HG03354 (cell line): ENCODE results near the gene YARS1.

Source experiments
- ATAC-seq: cut with Tn5 transposase; IDR thresholded peaks from one replicate; pipeline ENCODE4 v1.9.1; 2021; ENCODE audit warnings: mild to moderate bottlenecking; ENCODE audit not compliant: unreplicated experiment, poor library complexity, severe bottlenecking

Gene YARS1

DNA sequence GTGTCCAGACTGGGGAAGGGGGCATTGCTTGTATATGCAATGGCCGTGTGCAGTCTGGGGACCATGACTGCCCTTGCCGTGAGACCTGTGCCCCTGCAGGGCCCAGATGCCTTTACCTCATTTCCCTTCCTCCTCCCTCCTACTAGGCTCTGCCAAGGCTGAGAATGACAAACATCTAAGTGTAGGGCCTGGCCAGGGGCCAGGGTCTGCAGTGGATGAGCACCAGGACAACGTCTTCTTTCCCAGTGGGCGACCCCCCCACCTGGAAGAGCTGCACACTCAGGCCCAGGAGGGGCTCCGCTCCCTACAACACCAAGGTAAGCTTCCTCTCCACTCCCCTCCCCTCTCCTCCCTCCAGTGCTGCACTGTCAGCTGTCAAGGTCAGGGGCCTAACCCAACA lies 49.5 kb downstream of the YARS1 start:
- no peak for ATAC-seq

DNA sequence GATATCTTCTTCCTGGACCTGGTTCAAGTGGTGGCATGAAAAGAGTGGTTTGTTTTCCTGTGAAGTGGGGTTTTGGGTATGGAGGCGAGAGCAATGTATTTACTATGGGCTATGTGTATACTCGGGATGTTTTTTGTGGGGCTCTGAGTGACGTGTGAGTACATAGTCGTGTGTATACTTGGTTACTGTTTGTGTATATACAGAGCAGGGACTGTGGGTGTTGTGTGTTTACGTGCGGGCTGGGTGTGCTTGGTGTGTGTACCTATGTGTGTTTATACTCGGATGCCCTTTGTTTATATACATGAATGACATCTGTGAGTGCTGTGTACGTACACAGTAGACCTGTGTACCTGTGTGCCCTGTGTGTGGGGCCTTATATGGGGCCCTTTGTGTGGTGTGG lies 50.0 kb downstream of the YARS1 start:
- ATAC-seq, result no peak

DNA sequence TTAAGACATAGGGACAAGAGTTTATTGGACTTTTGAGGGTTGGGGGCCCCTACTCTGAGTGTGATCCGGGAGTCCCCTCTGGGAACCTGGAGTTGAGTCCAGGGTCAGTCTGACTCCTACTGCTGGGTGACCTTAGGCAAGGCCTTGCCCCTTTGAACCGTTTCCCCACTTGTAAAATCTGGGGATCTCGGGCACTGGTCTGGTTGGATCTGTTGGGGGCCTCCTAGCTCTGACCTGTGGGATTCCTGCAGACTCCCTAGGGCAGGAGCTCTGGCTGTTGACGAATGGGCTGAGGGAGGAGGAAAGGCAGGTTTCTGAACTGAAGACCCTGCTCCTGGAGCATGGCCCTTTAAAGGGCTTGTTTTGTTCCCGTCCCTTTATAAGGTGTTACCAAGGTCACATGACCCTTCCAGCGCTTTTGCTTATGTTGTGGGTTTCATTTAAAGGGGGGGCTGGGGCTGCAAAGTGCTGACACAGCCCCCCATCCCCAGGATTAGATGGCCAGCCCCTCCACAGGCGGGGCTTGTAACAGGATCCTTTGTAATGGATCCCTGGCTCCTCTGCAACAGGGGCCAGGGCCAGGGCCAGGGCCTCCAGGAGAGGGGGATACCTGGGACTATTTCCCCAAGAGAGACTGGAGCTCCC lies 50.7 kb downstream of the YARS1 start:
- no peak for ATAC-seq

DNA sequence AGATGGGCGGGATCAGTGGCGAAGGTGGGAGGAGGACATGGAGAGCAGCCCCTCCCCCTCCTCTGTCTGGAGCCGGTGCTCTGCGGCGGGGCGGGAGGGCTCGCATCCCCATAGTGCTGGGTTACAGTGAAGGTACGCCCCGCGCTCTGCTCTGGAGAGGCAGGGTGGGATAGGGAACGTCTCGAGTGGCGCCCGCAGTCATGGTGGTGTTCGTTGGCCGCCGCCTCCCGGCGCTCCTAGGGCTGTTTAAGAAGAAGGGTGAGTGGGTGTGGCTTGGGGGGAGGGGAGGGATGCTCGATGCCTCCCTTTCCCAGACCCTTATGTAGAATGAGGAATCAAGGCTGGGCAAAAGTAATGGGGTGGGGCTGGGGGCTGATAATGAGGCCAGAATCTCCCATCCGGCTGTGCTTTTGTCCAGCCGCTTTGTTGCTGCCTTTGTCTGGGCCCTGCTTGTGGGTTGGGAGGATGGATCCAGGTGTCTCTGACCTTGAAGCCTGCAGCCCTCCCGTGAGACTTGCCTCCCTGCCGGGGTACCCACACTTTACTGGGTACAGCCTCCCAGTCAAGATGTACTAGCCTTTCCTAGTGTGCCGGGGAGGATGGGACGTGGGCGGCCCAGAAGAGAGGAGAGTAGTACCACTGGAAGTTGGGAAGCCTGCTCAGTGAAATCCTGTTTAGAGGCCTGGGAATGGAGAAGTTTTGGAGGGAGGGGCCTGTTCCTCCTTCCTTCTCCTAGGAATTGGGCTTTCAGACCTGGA lies 51.4 kb downstream of the YARS1 start:
- no peak for ATAC-seq

DNA sequence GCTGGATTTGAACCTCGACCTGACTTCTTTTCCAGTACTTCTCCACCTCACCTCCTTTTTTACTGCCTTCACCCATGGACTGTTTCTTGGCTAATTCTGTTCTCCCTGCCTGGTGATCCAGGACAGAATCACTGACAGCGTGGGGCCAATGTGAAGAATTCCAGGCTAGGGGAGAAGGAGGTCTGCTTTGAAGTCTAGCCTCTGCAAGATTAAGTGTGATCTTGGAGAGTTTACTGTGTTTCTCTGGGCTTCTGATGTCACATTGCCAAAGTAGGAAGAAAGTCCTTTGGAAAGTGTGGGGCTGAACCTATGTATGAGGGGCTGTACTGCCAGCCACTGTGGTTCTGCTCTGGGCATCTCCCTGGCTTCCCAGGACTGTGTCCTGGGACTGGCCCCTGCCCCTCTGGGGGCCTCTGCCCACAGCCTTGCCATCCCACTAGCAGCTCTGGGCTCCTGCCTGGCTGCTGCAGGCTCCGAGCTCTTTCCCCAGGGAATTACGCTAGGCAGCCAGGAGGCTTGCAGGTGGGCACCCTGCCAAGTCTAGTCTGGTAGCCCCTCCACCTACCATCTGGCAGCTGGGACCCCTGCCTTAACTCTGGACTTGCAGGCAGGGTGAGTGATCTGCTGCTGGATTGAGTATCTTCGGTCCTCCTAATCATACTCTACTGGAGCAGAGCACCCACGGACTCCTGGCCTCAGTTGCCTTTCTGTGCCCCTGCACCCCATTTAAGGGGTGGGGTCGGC lies 52.2 kb downstream of the YARS1 start:
- no peak for ATAC-seq

DNA sequence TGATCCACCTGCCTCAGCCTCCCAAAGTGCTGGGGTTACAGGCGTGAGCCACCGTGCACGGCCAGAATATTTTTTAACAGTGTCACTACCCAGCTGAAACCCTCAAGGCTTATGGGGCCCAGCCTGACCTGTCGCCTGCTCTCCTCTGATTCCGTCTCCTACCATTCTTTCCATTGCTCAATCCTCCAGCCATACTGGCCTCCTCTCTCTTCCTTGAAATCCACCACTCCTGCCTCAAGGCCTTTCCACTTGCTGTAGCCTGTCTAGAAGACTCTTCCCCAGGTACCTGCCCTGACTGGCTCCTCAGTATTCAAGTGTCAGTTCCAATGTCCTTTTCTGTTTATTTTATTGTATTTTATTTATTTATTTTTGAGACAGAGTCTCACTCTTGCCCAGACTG lies 53.9 kb downstream of the YARS1 start:
- ATAC-seq, result no peak

DNA sequence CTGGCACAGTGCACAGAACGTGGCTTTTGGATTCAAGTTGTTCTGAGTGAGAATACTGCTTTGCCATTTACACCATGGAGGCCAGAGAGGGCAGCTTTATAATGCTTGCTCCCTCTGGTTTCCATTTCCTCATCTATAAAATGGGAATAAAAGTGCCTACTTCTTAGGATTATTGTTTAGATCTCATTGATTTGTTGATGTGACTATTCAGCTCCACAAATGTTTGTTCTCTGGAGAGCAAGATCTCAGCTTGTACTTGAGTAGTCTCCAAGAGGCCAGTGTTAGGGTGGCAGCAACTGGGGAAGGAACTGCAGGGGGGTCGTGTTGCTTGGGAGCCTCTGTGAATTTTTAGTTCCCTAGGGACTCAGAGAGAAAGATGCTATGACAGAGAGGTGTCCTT lies 55.2 kb downstream of the YARS1 start:
- ATAC-seq, result no peak

DNA sequence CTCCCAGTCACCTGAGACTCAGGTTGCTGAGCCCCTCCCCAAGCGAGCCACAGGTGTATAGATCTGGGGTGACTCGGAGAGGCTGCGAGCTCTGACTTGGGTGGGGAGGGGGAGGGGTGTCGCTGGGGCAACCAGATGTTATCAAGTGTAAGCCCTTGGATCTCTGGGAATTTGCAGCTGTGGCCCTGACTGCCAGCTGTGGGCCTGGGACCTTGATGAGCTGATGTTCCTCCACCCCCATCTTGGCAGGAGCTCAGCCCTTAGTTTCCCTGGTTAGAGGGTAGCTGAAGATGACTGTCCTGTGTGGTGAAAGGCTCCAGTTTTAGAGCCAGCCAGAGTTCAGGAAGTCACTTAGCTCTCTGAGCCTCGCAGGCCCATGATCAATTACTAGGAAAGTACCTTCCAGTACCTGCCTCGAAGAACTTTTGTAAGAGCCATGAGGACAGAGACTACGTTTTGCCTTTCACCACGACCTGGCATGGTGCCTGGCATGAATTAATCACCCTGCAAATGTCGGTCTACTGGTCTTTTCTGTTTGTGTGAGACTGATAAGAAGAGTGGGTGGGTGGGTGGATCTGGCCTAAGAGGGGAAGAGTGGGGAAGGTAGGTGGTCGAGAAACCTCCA lies 55.8 kb downstream of the YARS1 start:
- ATAC-seq, result no peak

DNA sequence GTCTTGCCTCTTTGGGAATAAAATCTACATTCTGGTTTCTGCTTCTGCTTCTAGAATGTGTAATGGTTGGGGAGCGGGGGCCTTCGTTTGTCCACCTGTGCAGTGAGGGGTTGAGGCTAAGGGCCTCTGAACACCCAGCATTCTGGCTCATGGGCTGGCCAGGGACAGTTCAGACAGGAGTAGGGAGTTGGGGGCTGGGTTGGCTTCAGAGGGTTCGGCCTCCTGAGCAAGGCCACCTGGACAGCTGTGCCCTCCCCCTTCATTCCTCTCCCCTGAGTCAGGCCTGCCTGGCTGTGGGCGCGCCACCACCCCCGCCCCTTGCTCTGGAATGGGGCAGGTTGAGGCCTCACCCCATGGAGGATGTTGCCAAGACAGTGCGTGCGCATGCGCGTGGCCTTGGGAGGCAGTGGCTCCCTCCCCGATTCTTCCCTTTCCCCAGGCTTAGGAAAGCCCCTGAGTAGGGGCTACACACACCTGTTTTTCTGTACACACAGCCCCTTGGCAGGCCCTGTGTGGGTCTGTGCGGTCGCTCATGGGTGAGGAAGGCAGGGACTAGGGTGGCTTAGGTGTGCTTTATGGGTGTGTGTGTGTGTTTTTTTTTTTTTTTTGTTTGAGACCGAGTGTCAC lies 57.0 kb downstream of the YARS1 start:
- no peak for ATAC-seq

DNA sequence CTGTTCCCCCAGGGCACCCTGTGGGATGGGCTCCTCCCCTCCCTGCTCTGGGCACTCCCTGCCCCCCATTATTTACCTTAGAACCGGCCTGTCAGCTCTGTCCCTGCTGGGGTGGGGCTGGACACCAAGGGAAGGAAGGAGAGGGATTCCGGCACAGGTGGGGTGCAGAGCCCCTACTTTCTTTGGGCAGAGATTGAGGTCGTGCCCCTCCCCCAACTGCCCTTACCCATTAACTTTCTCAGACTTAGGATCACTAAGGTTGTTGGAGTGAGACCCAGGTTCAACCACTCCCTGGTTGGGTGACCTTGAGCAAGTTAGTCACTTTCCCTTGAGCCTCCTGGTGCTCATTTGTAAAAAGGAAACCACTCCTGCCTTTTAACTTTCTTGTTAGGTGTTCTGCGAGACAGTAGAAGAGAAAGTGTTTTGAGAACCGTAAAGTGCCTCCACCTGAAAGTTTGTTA lies 57.6 kb downstream of the YARS1 start:
- ATAC-seq, result no peak

DNA sequence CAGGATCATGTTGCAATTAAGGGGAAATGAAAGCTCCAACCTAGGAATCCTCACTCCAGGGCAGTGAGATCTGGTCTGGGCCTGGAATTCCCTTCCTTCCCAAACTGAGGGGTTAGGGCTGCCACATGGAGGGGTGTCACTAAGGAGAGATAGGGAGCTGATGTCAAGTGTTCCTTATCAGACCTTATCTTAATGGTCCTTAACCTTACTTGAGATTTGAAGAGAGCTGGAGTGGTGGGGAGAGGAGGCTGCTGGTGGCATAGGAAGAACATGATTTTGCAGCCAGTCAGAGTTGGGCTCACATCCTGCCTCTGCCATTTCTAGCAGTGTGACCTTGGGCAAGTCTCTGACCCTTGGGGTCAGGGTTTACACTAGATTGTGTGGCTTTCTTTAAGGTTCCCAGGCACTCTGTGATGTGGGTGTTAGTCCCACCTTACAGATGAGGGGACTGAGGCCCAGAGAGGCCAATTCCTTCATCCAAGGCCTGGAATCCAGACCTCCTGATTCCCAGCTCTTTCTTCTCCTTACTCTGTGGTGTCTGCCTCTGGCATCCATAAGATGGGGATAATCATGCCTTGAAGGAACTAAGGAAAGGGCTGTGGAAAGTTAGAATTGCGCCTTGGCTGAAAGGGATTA lies 58.2 kb downstream of the YARS1 start:
- ATAC-seq, result no peak

DNA sequence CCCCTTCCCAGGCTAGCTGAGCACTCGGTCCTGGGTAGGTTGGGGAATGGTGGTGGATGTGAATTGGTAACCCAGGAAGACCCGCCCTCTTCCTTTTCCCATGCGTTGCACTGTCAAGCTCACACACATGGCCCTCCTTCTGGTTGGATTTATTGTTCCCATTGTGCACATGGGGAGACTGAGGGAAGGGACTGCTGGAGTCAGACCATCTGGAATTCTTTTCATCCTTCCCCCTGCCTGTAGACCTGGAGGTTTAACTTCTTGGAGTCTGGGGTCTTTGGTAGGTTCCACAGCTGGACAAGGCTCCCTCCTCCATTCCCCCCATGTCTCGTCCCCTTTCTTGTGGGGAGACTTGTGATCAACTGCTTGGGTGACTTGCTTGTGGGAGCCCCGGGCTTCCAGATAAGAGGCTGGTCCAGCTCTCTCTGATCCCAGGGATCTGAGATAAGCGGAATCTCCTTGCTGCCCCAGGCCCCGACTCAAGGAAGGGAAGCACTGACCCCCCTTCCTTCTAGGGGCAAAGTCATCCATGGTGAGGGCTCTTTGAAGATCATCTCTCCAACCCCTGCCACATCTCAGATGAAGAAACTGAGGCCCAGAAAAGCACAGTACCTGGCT lies 58.9 kb downstream of the YARS1 start:
- ATAC-seq, result no peak

DNA sequence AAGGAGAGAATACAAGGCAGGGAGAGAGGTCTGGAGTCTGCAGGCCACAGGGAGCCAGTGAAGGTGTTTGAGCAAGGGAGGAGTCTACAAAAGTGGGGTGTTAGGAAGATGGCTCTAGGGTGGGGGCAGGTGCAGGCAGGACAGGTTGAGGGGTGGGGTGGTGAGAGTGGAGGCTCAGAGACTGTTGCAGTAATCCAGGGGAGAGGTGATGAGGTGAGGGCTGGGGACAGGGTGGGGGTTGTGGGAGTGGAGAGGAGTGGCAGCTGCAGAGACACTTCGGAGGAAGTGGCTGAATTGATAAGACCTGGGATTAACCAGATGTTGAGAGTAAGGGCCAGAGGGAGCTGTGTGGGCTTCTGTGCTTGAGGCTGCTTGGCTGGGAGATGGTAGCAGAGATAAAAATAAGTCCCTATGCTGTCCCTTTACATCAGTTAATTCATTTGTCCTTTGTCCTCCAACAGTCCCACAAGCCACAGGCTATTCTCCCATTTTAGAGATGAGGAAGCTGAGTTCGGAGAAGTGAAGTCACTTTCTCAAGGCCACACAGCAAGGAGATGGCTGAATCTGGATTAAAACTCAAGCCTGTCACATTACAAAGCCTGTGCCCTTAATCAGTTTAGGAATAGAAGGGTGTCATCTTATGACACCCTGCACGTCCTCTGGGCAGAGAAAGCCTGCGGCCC lies 59.8 kb downstream of the YARS1 start:
- ATAC-seq, result no peak

DNA sequence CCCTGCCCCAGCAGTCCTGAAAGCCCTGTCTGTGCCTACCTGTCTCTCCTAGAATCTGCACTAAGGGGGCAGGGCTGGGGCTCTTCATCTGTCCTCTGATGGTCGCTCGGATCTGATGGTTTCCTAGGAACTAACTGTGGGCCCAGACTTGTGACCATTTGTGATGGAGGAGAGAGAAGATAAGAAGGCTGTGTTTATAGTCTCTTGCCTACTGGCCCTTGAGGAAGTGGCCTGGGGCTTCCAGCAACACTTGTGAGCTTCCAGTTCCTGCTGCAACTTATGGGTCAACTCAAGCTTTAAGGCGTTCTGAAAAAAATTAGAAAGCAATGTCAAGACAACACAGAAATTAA lies 61.4 kb downstream of the YARS1 start:
- ATAC-seq, result no peak

DNA sequence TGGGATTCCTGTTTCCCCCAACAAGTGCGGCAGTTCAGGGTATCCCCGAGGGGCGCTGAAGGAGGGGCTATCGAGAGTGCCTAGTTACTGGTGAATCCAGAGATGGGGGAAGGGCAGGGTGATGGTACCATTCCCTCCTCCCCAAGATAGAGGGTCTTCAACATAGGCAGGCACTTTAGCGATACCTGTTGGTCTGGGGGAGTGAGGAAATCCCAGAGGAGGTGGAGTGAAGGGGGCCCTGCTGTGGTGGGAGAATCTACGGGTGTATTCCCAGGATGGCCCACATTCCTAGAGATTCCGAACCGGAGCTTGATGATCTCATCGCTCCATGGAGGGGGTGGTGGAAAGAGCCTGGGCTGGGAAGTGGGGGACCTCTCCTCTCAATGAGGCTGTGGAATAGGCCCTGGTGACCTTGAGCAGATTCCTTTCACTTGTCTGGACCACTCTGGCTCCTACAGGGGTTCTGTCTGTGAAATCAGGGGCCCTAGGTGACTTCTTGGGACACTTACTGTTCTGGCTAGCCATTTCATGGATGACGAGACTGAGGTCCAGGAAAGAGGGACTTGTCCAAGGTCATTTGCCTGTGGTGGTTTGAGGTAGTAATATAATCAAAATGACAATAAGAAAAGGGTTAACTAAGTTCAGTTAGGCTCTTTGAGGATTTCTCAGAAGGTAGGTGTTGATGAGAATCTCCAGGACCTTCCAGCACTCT lies 61.9 kb downstream of the YARS1 start:
- no peak for ATAC-seq

DNA sequence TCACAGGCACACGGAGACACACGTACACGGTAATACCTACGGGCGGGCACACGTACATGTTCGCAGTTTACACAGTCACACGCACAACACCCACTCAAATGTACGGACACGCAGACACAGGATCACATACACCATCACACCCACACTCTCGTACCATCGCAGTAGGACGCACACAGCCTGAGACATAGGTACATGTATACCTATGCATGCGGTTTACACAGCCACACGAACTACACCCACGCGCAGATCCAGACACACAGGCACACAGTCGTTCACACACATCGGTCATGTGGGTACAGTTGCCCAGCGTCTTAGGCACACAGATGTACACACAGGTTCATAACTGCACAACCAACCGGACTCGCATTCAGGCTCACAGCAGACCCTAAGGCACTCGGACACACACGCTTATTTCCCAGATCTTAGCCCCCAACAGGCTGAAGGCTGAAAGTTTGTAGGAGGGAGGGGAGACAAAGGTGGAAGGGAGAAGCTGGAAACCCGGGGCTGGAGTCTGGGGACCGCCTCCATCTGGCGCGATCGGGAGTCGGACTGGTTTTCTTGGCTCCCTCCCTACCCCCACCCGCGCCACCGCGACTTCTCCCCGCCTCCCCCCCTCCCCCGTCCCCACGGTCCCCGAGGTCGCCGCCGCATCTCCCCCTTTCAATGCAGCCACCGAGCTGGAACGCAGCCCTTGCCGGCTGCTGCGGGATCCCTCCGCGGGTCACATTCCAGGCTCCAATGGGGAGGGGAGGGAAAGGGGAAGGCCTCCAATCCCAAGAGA lies 62.7 kb downstream of the YARS1 start:
- no peak for ATAC-seq

DNA sequence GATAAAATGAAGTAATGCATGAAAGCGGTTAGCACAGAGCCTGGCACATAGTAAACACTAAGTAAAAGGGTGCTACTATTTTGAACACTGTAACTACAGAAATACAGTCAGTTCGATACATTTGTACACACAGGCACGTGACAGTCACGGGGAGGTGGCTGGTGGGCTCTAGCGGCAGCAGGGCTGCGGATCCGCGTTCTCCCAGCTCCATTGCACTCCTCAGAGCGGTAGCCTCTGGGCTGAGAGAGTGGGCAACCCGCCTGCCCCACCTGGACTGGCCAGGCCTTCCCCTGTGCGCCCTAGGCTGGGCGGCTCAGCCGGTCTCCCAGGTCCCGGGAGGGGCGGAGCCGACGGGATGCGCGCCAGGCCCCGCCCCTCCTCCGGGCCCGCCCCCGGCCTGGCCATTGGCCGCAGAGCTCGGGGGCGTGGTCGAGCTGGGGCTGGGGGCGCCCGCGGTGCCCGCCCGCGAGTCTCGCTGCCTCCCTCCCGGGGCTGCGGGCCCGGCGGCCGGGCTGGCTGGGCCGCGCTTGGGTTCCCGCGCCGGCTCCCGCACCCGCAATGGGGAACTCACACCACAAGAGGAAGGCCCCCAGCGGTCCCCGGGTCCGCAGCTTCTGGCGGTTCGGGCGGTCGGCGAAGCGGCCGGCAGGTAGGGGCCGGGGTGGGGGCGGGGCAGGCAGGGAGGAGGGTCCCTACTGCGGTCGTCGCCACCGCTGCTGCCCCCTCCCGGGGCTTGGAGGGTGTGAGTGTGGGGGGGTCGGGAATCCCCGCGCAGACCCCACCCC lies 63.4 kb downstream of the YARS1 start:
- ATAC-seq, result peak; percentile 67
